NCI-H82 (cell line): ENCODE results near the gene ADAT2.

Experiments used
- DNase-seq: peaks from one replicate; lab custom pipeline; 2025; lab: John Stamatoyannopoulos, UW

ADAT2 gene

DNA sequence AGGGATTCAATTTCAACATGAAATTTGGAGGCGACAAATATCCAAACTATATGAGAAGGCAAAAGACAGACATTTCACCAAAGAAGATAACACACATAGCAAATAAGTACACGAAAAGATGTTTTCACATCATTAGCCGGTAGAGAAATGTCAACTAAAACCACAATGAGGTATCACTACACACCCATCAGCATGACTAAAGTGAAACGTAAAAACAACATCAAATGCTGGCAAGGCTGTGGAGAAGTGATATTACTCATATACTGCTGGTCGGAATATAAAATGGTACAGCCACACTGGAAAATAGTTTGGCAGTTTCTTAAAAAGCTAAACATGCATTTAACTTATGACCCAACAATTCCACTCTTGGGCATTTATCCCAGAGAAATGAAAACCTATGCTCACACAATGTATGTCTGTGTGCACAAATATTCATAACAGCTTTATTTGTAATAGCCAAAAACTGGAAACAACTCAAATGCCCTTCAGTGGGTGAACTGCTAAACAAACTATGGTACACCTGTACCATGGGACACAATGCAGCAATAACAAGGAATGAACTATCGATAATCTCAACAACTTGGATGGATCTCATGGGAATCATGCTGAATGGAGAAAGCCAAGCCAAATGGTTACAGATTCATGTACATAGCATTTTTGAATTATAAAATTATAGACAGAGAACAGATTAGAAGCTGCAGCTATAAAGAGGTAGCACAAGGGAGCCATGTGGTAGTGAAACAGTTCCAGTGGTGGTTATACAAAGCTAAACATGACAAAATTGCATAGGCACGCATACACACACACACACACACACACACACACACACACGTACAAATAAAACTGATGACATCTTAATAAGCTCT, 8.6 kb downstream of the ADAT2 start:
- no peak for DNase-seq

DNA sequence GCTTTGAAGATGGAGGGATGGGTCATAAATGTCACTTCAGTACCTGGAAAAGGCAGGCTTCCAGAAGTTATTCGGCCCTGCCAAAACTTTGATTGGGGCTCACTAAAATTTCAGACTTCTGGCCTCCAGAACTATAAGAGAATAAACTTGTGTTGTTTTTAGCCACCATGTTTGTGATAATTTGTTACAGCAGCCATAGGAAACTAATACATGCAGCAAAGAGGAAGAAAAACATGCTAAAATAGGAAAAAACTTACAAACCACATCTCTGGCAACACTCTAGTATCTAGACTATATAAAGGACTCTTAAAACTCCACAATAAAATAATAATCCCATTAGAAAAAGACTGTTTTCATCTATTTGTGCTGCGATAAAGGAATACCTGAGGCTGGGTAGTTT, 9.5 kb downstream of the ADAT2 start:
- DNase-seq: no peak

- no peak for DNase-seq
Measured at GRCh38 chr6:143432588-143432987, 17.9 kb downstream of the ADAT2 start.

- DNase-seq: no peak
Measured at GRCh38 chr6:143431226-143431625, 19.3 kb downstream of the ADAT2 start.

DNA sequence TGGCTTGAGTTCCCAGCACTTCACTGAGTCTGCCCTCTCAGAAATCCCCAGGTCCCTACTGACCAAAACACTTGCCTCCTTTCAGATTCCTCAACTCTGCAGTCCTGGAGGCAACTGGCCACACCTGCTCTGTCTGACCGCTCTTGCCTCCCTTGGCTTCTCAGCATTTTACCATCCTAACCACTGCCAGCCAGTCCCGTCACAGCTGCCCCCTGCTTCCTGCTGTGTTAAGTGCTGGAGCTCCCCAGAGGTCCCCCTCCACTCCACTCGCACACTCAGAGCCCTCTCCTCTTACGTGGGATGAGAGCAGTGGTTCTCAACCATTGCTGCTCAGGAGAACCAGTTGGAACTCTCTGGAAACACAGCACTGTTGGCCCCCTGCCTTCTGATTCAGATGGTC, 20.5 kb downstream of the ADAT2 start:
- DNase-seq: no peak

DNA sequence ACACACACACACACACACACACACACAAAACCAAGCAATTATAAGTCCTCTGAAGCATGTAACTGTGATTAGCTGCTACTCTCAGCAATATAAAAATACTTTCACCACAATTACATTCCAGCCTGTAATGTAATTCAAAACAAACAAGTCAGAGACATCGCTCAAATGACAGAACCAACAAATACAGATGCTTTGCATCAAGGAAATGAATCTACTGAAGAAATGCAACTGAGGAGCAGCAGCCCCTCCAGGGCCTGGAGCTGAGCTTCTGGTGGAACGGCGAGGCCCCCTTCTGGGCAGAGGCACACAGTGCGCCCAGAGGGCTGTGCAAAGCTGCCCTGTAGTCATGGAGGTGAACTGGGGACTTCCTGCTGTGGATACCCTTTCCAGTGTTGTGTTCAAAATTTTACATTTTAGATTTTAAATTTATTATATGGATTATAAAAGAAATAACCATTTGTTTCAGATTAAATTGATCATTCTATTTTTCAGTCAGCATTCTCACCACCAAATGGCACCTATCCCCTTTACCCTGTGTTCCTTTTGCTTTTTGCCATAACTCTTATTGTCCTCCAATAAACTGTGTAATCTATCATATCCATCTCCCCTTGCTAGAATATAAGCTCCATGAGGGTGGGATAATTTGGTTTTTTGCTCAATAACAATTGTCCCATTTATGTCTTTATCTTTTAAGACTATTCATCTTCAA, 23.2 kb downstream of the ADAT2 start:
- peak; percentile 79 for DNase-seq

DNA sequence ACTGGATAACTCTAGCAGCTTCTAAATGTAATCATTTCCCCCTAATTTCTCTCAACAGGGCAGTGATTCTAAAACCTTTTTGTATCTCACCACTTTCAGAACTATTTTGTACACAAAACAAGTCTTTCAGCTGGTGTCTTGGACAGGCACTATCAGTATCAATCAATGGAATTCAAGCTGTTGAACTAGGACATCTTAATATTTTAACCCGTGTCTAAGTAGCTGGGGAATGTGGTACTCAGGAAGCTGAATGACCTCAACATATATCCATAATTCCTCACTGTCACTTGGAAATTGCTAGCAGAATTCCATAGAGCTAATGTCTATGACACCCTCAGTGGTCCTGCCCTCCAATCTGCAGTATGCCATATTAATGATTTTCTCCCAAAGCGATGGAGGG, 24.5 kb downstream of the ADAT2 start:
- no peak for DNase-seq

- DNase-seq: peak; percentile 75
Measured at GRCh38 chr6:143419526-143419925, 31.0 kb downstream of the ADAT2 start.

DNA sequence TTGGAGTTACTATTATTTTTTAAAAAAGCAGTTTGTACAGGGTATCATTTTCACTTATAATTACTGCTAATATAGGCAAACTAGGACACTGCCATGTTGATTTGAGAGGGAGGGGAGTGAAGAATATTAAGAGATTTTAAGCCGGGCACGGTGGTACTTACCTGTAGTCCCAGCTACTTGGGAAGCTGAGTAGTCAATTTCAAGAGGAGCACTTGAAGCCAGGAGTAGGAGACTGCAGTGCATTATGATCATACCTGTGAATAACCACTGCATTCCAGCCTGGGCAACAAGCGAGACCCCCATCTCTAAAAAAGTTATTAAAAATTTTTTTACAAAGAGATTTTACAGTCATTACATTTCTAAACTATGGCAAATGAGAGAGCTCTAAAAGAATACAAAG, 35.7 kb downstream of the ADAT2 start:
- no peak for DNase-seq

DNA sequence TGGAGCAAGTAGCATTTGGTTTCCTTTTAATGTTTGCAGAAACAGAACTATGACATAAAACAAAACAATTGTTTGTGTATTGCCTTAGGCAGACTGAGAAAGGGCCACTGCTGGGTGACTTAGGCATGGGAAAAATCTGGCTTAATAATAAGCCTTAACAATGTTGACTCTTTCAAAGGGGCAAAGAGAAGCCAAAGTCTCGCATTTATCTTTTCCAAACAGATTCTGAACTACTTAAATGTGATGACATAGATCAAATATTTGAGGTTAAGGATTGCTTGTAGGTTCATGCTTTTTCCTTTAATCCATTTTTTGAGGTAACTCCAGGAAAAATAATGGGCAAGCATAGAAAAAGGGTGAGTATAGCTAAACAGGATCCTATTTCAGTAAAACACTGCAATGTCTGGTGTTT, 39.6 kb downstream of the ADAT2 start:
- DNase-seq: no peak

DNA sequence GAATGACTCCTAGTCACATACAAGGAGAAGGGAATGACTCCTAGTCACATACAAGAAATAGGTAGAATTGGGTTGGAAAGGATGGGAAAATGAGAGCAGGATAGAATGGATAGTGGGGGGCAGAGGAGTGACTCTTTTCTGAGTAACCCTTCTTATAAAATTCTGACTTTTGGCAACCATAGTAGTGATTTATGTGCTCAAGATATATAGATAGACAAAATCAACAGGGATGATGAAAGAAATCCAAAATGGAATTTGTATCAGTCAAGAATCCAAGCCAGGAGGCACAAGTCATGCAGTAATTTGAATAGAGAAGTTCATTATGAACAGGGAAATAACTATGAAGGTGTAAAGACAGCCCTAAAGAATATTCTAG, 41.7 kb downstream of the ADAT2 start:
- no peak for DNase-seq

DNA sequence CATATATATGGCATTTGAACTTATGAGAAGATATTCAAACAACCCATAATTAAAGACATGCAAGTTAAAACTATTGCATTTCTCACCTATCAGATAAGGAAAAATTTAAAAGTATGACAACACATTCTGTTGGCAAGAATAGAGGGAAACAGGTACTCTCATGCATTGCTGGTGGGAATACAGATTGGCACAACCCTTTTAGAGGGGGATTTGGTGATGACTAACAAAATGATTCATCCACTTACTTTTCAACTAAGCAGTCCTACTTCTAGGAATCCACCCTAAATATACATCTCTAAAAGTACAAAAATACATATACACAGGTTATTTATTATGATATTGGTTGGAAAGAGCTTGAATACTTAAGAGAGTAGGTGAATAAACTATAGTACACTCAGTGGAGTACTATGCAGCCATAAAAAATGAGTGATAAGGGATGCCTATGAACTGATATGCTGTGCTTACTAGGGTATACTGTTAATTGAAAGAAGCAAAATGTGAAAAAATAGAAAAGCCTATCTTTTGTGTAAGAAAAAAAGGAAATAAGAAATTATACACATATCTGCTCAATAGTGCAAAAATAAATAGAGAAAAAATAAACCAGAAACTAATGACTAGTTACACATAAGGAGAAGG, 42.2 kb downstream of the ADAT2 start:
- no peak for DNase-seq

GRCh38 chr6:143406673-143407072, 43.8 kb downstream of the ADAT2 start:
- DNase-seq: no peak

GRCh38 chr6:143405373-143406154, 44.9 kb downstream of the ADAT2 start:
- no peak for DNase-seq

- DNase-seq: no peak
Measured at GRCh38 chr6:143402721-143403336, 47.7 kb downstream of the ADAT2 start.

- DNase-seq: no peak
Measured at GRCh38 chr6:143401636-143402370, 48.7 kb downstream of the ADAT2 start.

DNA sequence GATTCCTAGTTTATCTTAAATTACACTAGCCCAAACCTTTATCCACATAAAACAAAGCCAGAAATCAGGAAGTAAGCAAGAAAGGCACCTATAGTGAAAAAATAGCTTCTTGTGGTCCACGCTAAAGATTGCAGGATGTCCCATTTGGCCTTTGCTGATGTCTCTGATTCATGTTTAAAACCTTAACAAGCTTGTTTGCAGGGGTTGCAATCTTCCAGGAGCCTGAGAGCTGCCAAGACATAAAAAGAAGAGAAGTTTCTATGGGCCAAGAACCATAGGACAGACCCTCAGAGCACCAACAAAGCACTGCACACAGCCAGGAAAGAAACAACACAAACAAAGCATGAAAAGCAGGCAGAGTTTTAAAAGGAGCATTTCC, 49.4 kb downstream of the ADAT2 start:
- no peak for DNase-seq

DNA sequence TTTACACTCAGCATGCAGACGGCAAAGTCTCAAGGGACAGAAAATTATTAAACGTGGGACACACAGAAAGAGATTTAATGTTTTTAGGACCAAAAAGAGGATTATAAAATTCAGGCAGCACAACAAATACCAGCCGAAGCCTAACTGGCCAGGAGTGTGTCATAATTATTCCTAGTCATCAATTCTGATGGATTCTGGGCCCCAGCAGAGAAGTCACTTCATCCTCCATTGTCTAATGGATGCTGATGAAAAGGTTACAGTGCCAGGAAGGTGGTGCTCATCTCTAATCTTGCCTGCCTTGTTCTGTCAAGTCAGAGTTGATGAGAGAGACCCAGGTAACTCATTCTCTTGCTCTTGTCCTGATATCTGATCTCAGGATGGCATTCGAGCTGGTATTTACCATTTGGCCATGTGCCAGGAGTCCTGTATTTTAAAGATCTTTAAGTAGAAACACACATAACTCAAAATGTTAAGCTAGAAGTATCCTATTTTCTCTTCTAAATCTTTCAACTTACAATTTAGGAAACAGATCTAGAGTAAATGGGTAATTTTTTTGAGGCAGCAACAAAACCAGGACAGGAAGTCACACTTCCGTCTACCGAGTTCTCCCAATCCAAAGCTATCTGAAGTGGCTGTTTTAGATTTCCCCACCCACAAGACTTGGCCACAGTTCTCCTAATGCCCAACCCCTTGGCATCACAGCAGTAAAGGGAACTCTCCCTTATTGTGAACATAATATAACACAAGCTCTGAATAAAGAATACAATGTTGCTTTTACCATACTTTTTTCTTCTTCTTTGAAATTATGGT, 50.0 kb downstream of the ADAT2 start:
- no peak for DNase-seq

DNA sequence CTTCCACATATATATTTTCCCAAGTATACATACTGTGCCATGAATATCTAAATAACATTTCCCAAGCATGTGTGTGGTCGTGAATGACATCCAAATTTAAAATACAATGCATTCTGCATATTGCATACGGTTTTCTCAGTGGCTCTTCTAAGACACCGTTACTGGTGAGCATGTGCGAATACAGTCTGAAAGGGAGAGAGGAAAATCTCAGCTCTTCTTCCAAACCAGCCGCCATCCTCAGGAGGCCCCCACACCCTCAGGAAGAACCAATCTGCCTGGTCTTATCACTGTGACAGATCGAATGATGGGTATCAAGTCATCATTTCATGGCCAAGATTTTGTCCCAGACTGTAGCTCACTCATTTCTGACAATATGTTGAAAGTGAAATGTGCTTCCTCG, 50.7 kb downstream of the ADAT2 start:
- DNase-seq: no peak

DNA sequence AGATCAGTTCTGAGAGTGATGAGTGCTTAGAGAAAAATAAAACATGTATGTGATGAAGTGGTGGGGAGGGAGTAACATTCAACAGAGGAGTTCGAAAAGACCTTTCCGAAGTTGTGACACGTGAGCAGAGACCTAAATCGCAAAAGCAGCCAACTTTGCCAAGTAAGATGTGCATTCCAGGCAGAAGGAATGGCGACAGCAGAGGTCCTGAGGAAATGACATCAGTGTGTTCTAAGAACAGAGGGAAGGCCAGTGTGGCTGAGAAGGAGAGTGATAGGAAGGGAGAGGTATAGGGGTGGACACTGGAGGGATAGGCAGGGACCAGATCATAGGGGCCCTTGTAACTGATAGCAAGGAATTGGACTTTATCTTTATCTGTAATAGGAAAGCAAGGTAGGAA, 51.3 kb downstream of the ADAT2 start:
- no peak for DNase-seq
